PC-3 (cell line): ENCODE results near the gene AQP3.

Experiments
- EZH2 ChIP-seq: fragments of 300-600 bp; sonication (generic); IDR thresholded peaks from one replicate; pipeline ENCODE4 v1.6.1; 2017; ENCODE audit warnings: antibody characterized with exemption, mild to moderate bottlenecking, low read length; ENCODE audit not compliant: unreplicated experiment
- EZH2phosphoT487 ChIP-seq: fragments of 300-600 bp; sonication (generic); IDR thresholded peaks from 2 replicates; pipeline ENCODE4 v1.6.1; 2018; ENCODE audit warnings: mild to moderate bottlenecking, antibody characterized with exemption, low read length, borderline replicate concordance
- TF ChIP-seq, protein P1 (sequence below): fragments of 300-600 bp; sonication (generic); conservative IDR thresholded peaks from 2 replicates; pipeline ENCODE4 v1.5.1; 2017; ENCODE audit warnings: antibody characterized with exemption, low read depth, mild to moderate bottlenecking, low read length

DNA sequence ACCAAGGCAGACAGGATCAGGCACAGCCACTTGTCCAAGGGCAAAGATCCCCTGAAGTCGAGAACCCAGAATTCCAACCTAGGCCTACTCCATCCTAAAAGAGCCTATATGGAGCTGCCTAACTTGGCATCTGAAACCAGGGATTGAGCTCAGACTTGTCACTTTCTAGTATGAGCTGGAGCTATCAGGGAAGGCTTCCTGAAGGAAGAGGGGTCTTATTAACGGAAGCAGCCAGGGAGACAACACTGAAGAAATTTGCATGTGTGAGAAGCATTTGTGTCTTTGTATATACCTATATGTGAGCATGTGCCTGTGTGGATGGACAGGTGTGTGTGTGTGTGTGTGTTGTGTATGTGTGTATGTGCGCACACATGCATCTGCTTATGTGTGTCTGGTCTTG is 40.3 kb downstream of the AQP3 start:
- TF ChIP-seq, protein P1, sequence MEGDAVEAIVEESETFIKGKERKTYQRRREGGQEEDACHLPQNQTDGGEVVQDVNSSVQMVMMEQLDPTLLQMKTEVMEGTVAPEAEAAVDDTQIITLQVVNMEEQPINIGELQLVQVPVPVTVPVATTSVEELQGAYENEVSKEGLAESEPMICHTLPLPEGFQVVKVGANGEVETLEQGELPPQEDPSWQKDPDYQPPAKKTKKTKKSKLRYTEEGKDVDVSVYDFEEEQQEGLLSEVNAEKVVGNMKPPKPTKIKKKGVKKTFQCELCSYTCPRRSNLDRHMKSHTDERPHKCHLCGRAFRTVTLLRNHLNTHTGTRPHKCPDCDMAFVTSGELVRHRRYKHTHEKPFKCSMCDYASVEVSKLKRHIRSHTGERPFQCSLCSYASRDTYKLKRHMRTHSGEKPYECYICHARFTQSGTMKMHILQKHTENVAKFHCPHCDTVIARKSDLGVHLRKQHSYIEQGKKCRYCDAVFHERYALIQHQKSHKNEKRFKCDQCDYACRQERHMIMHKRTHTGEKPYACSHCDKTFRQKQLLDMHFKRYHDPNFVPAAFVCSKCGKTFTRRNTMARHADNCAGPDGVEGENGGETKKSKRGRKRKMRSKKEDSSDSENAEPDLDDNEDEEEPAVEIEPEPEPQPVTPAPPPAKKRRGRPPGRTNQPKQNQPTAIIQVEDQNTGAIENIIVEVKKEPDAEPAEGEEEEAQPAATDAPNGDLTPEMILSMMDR, result no peak
- TF ChIP-seq EZH2 (no peak), EZH2phosphoT487 (no peak)
